ENCODE measurements around the gene VPS52. TPM values are rescaled to one million over a fixed set of nuclear protein-coding genes. Genes with fewer than 3 reads are reported as not detected.

VPS52 gene
- total RNA-seq, 1 experiment from 2014 or later, result 47.1 TPM

DNA sequence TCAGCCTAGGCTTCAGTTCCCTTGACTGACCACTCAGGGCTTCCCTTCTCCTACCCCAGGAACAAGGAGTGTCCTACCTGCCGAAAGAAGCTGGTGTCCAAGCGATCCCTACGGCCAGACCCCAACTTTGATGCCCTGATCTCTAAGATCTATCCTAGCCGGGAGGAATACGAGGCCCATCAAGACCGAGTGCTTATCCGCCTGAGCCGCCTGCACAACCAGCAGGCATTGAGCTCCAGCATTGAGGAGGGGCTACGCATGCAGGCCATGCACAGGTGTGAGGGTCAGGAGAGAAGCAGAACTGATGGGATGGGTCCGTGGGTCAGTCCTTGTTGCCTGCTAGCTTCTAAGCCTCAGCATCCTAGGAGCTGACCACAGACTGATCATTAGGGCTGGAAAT is 61.8 kb downstream of the VPS52 start:
- H3T11ph ChIP-seq (ENCODE audit: low read length), result no peak overlapping the region
- no peaks in the 10 kb centered on the region for H3K9me3 ChIP-seq (ENCODE audit: control insufficient read depth, low read depth, low read length)
- no peak overlapping the region for H3K4me2 ChIP-seq (ENCODE audit: insufficient read depth, insufficient read length, low read length)
- Mint-ChIP-seq H3K9me3 (no peaks in the 10 kb centered on the region; a peak in 1 of 5 replicates), H3K4me1 (peaks cover 47 to 58% of the 10 kb centered on the region in 2 experiments), H3K27ac (no peak overlapping the region; a peak in 1 of 7 replicates), H3K27me3 (ENCODE audit: low read depth) (peaks cover 82% of the 10 kb centered on the region), H3K36me3 (ENCODE audit: insufficient read depth in 1 of 3, low read depth in 3 of 3) (peaks cover 7 to 24% (median 16%) of the 10 kb centered on the region in 3 experiments; a peak in 6 of 7 replicates), H3K4me3 (peak overlapping the region in 1 of 2 experiments; percentile 95; a peak in 2 of 5 replicates)
- no peaks in the 10 kb centered on the region for H3K79me1 ChIP-seq (ENCODE audit: insufficient read depth, low read depth, low read length, poor library complexity, severe bottlenecking)
- H3K14ac ChIP-seq (ENCODE audit: insufficient read depth, low read length), result no peak overlapping the region
- H2BK20ac ChIP-seq (ENCODE audit: low read depth, low read length, poor library complexity, severe bottlenecking), result no peak overlapping the region
- no peak overlapping the region for H2BK12ac ChIP-seq (ENCODE audit: insufficient read length, low read depth, low read length)
- peaks cover 6% of the 10 kb centered on the region; the same call in 1 of the 2 replicates for H3K4me1 ChIP-seq (ENCODE audit: insufficient read depth, low read length)
- WGBS (ENCODE audit: extremely low coverage, insufficient read length, low lambda C conversion rate), result no CpG with 5 or more reads among the region's 10 CpGs
- no peak overlapping the region for H3K9ac ChIP-seq (ENCODE audit: extremely low read depth, insufficient read length, low read length)
- no peak overlapping the region for H3K18ac ChIP-seq (ENCODE audit: insufficient read length, low read depth, low read length)
- H3K4ac ChIP-seq (ENCODE audit: low read depth, low read length), result no peak overlapping the region
- no peak overlapping the region for H3K56ac ChIP-seq (ENCODE audit: insufficient read length, low read depth, low read length)
- TF ChIP-seq, protein P1, sequence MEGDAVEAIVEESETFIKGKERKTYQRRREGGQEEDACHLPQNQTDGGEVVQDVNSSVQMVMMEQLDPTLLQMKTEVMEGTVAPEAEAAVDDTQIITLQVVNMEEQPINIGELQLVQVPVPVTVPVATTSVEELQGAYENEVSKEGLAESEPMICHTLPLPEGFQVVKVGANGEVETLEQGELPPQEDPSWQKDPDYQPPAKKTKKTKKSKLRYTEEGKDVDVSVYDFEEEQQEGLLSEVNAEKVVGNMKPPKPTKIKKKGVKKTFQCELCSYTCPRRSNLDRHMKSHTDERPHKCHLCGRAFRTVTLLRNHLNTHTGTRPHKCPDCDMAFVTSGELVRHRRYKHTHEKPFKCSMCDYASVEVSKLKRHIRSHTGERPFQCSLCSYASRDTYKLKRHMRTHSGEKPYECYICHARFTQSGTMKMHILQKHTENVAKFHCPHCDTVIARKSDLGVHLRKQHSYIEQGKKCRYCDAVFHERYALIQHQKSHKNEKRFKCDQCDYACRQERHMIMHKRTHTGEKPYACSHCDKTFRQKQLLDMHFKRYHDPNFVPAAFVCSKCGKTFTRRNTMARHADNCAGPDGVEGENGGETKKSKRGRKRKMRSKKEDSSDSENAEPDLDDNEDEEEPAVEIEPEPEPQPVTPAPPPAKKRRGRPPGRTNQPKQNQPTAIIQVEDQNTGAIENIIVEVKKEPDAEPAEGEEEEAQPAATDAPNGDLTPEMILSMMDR (conservative IDR thresholded peaks at IDR 0.05), result no peak
- H4K20me1 ChIP-seq (ENCODE audit: control insufficient read depth, insufficient read depth, insufficient read length), result peaks cover 3% of the 10 kb centered on the region
- H4K5ac ChIP-seq (ENCODE audit: insufficient read length, low read depth, low read length), result no peak overlapping the region
- H3K23me2 ChIP-seq (ENCODE audit: insufficient read length, low read depth, low read length, poor library complexity, severe bottlenecking), result peaks cover 27% of the 10 kb centered on the region
- no peak overlapping the region for H3K23ac ChIP-seq (ENCODE audit: insufficient read length, low read depth, low read length)
- no peak overlapping the region for H4K91ac ChIP-seq (ENCODE audit: insufficient read length, low read depth, low read length)
- no peak overlapping the region for H2AFZ ChIP-seq (ENCODE audit: low read length)
- no peak overlapping the region for H4K8ac ChIP-seq (replicated peaks; ENCODE audit: insufficient read length, low read depth, low read length)
- H2AK5ac ChIP-seq (ENCODE audit: insufficient read length, low read length), result no peak overlapping the region
- H2BK5ac ChIP-seq (ENCODE audit: insufficient read length, low read length), result no peak overlapping the region
- H3K79me2 ChIP-seq (ENCODE audit: insufficient read depth, low read length), result no peaks in the 10 kb centered on the region
- H2BK120ac ChIP-seq (ENCODE audit: low read depth, low read length, poor library complexity, severe bottlenecking), result no peak overlapping the region
- no peak overlapping the region for H2BK15ac ChIP-seq (ENCODE audit: low read depth, low read length)
- H3K27me3 ChIP-seq (ENCODE audit: insufficient read depth, low read length), result peaks cover 43% of the 10 kb centered on the region
- H3K27ac ChIP-seq (ENCODE audit: insufficient read length, low read depth, low read length), result no peak overlapping the region
- DNase-seq, result no peak
